KOPT-K1 (cell line): ENCODE data around the gene TFF2.

ENCODE experiments used
- H3K27ac ChIP-seq: fragments of 200-600 bp; sonication (generic); 2 replicates; pipeline ENCODE4 v1.5.1; 2016; ENCODE audit warnings: antibody characterized with exemption, mild to moderate bottlenecking, low read depth, low read length; ENCODE audit not compliant: poor library complexity, severe bottlenecking
- H3K36me3 ChIP-seq: fragments of 200-600 bp; sonication (generic); 2 replicates; pipeline ENCODE4 v1.5.1; 2017; ENCODE audit warnings: antibody characterized with exemption, mild to moderate bottlenecking, low read length, moderate library complexity; ENCODE audit not compliant: insufficient read depth
- H3K9me3 ChIP-seq: fragments of 200-600 bp; sonication (generic); 2 replicates; pipeline ENCODE4 v1.5.1; 2017; ENCODE audit warnings: antibody characterized with exemption, low read length, mild to moderate bottlenecking; ENCODE audit not compliant: insufficient read depth, poor library complexity, severe bottlenecking

Gene TFF2

GRCh38 chr21:42315296-42315891 lies 35.4 kb downstream of the TFF2 start, which contains the start of gene TFF3:
Gene TFF3, minus strand, starts transcription at chr21:42315409. Its CDS starts 35 bp downstream, at chr21:42315374.
- H3K9me3 ChIP-seq: no peaks in the 10 kb centered on the region
- no peaks in the 10 kb centered on the region for H3K36me3 ChIP-seq
- H3K27ac ChIP-seq: no peak within 1 kb of the TSS

- H3K9me3 ChIP-seq: no peaks in the 10 kb centered on the region
- H3K27ac ChIP-seq: no peak overlapping the region
- no peaks in the 10 kb centered on the region for H3K36me3 ChIP-seq
Measured at GRCh38 chr21:42314616-42315295, 36.0 kb downstream of the TFF2 start.

DNA sequence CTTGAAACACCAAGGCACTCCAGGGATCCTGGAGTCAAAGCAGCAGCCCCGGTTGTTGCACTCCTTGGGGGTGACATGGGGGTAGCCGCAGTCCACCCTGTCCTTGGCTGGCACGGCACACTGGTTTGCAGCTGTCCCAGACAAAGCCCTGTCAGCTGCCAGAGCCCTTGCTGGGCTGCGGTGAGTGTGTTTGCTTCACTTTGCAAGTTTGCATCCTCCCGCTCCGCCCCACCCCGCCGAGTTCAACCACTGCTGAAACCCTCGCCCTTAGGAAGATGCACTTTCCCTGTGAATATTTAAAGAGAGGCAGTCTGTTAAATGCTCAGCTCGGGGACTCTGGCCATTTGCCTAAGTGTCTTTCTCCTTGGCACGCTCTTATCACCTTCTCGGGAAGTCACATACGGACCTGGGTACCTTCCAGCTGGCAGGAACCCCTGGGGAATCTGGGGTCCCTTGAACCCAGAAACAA lies 37.3 kb downstream of the TFF2 start:
- Histone ChIP-seq H3K27ac (no peak overlapping the region), H3K9me3 (no peaks in the 10 kb centered on the region), H3K36me3 (no peaks in the 10 kb centered on the region)

- Histone ChIP-seq H3K9me3 (no peaks in the 10 kb centered on the region), H3K27ac (no peak overlapping the region), H3K36me3 (no peaks in the 10 kb centered on the region)
Measured at GRCh38 chr21:42312626-42313104, 38.1 kb downstream of the TFF2 start.

- Histone ChIP-seq H3K27ac (no peak overlapping the region), H3K9me3 (no peaks in the 10 kb centered on the region)
Measured at GRCh38 chr21:42311816-42312625, 38.8 kb downstream of the TFF2 start.

GRCh38 chr21:42311160-42311559 lies 39.6 kb downstream of the TFF2 start:
- H3K27ac ChIP-seq: no peak overlapping the region
- H3K9me3 ChIP-seq: no peaks in the 10 kb centered on the region
- H3K36me3 ChIP-seq: no peaks in the 10 kb centered on the region

More at GRCh38 chr21:42311816-42312625, 38.8 kb downstream of the TFF2 start:
- H3K36me3 ChIP-seq: no peaks in the 10 kb centered on the region

DNA sequence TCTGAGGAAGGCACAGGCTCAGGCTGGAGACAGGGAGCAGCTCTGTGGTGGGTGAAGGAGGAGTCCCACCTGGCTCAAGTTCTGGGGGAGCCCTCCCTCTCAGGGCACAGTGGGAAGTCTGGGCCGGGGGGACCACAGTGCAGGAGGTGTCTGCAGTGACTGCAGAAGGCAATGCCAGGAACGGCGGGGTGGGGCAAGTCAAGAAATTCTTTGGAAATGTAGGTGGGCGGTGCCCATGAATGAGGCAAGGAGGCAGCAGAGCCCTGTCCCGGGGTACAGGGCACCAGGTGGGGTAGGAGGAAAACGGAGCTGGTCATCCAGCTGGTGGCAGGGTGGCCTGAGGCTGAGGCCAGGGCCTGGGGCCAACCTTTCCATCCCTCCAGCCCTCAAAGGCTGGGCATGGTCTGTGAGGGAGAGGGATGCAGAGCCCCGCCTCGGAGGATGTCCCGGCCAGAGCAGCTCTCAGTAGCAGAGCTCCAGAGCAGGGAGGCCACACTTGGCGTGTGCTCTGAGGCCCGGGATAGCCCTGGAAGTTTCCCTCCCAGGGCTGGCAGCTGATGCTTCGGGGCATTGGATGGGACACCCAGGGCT lies 40.3 kb downstream of the TFF2 start:
- Histone ChIP-seq H3K36me3 (no peaks in the 10 kb centered on the region), H3K9me3 (no peaks in the 10 kb centered on the region), H3K27ac (no peak overlapping the region)

DNA sequence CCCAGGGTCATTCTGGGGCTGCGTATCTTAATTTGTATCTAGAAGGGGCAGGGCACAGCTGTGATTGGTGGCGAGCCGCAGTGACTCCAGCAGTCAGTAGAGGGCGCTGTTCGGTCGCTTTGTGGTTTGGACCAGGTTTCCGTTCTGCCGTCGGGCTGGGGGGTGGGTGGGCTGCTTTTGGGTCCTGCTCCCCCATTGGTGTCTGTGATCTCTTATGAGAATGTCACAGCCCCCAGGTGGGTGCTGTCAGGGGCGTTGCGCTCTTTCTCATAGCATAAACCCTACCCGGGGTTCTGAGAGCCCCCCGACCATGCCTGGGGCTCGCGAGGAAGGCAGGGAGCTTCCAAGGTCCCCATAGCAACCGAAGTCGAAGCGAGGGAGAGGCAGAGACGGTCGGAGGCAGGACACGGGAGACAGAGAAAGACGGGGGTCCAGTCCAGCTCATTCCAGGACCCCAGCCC lies 41.0 kb downstream of the TFF2 start:
- Histone ChIP-seq H3K9me3 (no peaks in the 10 kb centered on the region), H3K27ac (no peak overlapping the region), H3K36me3 (no peaks in the 10 kb centered on the region)

DNA sequence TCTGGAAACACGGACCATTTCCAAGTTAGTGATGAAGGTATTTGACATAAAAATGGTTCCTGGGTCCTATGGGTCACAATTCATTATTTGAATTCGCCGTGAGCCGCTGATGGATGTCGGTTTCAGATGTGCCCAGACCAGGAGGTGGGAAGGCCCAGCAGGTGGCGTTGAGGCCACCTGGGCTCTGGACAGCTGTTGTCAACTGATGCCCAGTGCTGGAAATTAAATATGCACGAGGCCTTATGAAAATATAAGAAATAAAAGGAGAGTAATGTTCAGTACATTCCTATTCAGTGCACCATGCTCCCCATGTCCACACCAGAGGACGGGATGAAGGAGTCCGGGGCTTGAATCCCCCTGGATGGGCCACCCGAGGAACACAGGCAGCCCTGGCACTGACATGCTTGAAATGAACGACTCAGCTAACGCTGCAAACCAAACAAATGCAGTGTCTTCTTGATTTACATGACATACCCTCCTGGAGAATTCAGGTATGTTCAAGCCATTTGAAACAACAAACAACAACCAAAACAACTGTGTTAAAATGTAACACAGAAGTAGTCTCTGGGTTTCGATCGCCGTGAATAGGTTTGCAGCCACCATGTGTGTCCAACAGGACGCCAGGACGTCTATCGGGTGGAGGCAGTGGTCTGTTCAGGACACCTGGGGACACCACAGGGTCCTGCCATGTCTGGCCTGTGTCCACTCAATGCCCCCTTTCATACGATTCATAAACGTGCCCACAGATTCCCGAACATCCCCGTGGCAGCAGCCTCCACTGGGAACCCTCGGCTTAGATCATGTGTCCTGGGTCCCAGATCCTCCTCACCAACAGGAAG lies 41.7 kb downstream of the TFF2 start:
- Histone ChIP-seq H3K27ac (no peak overlapping the region), H3K9me3 (no peaks in the 10 kb centered on the region), H3K36me3 (no peaks in the 10 kb centered on the region)

GRCh38 chr21:42308161-42308913 lies 42.5 kb downstream of the TFF2 start:
- Histone ChIP-seq H3K36me3 (no peaks in the 10 kb centered on the region), H3K9me3 (no peaks in the 10 kb centered on the region), H3K27ac (no peak overlapping the region)

- no peaks in the 10 kb centered on the region for H3K9me3 ChIP-seq
- no peaks in the 10 kb centered on the region for H3K36me3 ChIP-seq
- no peak overlapping the region for H3K27ac ChIP-seq
Measured at GRCh38 chr21:42307106-42307505, 43.7 kb downstream of the TFF2 start.

- no peak overlapping the region for H3K27ac ChIP-seq
- no peaks in the 10 kb centered on the region for H3K36me3 ChIP-seq
- no peaks in the 10 kb centered on the region for H3K9me3 ChIP-seq
Measured at GRCh38 chr21:42306366-42307035, 44.3 kb downstream of the TFF2 start.

- Histone ChIP-seq H3K36me3 (no peaks in the 10 kb centered on the region), H3K27ac (no peak overlapping the region), H3K9me3 (no peaks in the 10 kb centered on the region)
Measured at GRCh38 chr21:42305707-42306147, 45.1 kb downstream of the TFF2 start.
